HCT116 (cell line): Measurements from ENCODE around the gene PIM1. TPM values are rescaled to one million over a fixed set of nuclear protein-coding genes. Genes with fewer than 3 reads are reported as not detected.

ENCODE experiments used
- ATAC-seq: fragments of 200-7000 bp; cut with Tn5 transposase; 2 replicates; pipeline ENCODE4 v1.9.1; 2020; ENCODE audit warnings: mild to moderate bottlenecking, moderate library complexity
- BruUV-seq: library from RNA; stranded (reverse); fragments of 400-500 nt; replicated peaks from 2 replicates; lab custom pipeline; 2021; lab: Mats Ljungman, UMichigan
- CTCF ChIA-PET: fragments of 300-600 bp; sonication (Branson Sonifier 250); formaldehyde crosslinking; loops from one replicate; lab custom pipeline; 2021; ENCODE audit warnings: antibody characterized with exemption; lab: Charles Lee
- POLR2A ChIA-PET: fragments of 300-600, 350-600 bp; sonication (Branson Sonifier 250); formaldehyde crosslinking; loops from one replicate; lab custom pipeline; 2021; ENCODE audit warnings: antibody characterized with exemption; lab: Charles Lee
- RAD21 ChIA-PET, 2 experiments: fragments of 300-600 bp; sonication (Branson Sonifier 250); formaldehyde crosslinking; loops; one replicate each; lab custom pipeline; 2023; ENCODE audit warnings: low total read pairs in 2 of 2; ENCODE audit not compliant: uncharacterized antibody in 2 of 2, unreplicated experiment in 2 of 2, low non-redundant PET in 1 of 2; lab: Charles Lee
- DNase-seq: peaks from one replicate; pipeline ENCODE4 v3.0.0-alpha.2; 2010; ENCODE audit warnings: low read depth, low spot score
- H2AFZ ChIP-seq: fragments of 200-600 bp; shearing (Covaris generic), sonication (generic); 2 replicates; pipeline ENCODE4 v1.6.1; 2017; ENCODE audit warnings: low read depth, mixed run types, mixed read lengths, antibody characterized with exemption, low read length; ENCODE audit not compliant: poor library complexity, severe bottlenecking
- H3K27ac ChIP-seq: 2 replicates; pipeline ENCODE4 v1.5.1; 2012; ENCODE audit warnings: low read depth, low read length
- H3K27me3 ChIP-seq: fragments of 200-600 bp; sonication (generic); 2 replicates; pipeline ENCODE4 v1.6.1; 2016; ENCODE audit warnings: mixed run types, low read length, mixed read lengths; ENCODE audit not compliant: insufficient read depth
- H3K36me3 ChIP-seq, 2 experiments: fragments of 200-500 bp in 1 of 2; fragments of 200-600 bp in 1 of 2; sonication (Bioruptor generic) in 1 of 2; sonication (generic) in 1 of 2; 2 replicates each; pipeline versions ENCODE4 v1.5.1 to v1.6.1; 2014 to 2016; ENCODE audit warnings: low read length in 2 of 2, inconsistent platforms in 1 of 2, mixed read lengths in 1 of 2, mixed run types in 1 of 2; ENCODE audit not compliant: insufficient read depth in 2 of 2, control insufficient read depth in 1 of 2
- H3K4me1 ChIP-seq, 2 experiments: fragments of 200-600 bp in 1 of 2; sonication (generic) in 1 of 2; 2 replicates each; pipeline versions ENCODE4 v1.5.1 to v1.6.1; 2012 to 2017; ENCODE audit warnings: low read length in 2 of 2, inconsistent platforms in 1 of 2, mild to moderate bottlenecking in 1 of 2, mixed read lengths in 1 of 2, mixed run types in 1 of 2, moderate library complexity in 1 of 2; ENCODE audit not compliant: insufficient read depth in 2 of 2, control insufficient read depth in 1 of 2
- H3K4me2 ChIP-seq: fragments of 200-600 bp; sonication (generic); 2 replicates; pipeline ENCODE4 v1.6.1; 2017; ENCODE audit warnings: mixed run types, low read length, mixed read lengths
- H3K4me3 ChIP-seq, 2 experiments: fragments of 200-600 bp in 1 of 2; sonication (generic) in 1 of 2; replicated peaks in 1 of 2; 2 replicates each; pipeline ENCODE4 v1.5.1; 2011 to 2016; ENCODE audit warnings: low read length in 2 of 2, control low read depth in 1 of 2, low read depth in 1 of 2, mild to moderate bottlenecking in 1 of 2, mixed read lengths in 1 of 2, mixed run types in 1 of 2
- H3K79me2 ChIP-seq: fragments of 200-600 bp; sonication (generic); 2 replicates; pipeline ENCODE4 v1.6.1; 2017; ENCODE audit warnings: mild to moderate bottlenecking, mixed run types, low read length, moderate library complexity, mixed read lengths; ENCODE audit not compliant: insufficient read depth
- H3K9ac ChIP-seq: fragments of 200-600 bp; sonication (generic); 2 replicates; pipeline ENCODE4 v1.6.1; 2016; ENCODE audit warnings: low read length, mixed read lengths
- H3K9me2 ChIP-seq: fragments of 200-600 bp; sonication (generic), shearing (Covaris generic); 2 replicates; pipeline ENCODE4 v1.6.1; 2017; ENCODE audit warnings: mixed run types, mild to moderate bottlenecking, moderate library complexity; ENCODE audit not compliant: insufficient read depth
- H3K9me3 ChIP-seq, 2 experiments: fragments of 200-500 bp in 1 of 2; fragments of 200-600 bp in 1 of 2; sonication (Bioruptor generic) in 1 of 2; sonication (generic) in 1 of 2; 2 replicates each; pipeline ENCODE4 v1.6.1; 2014 to 2017; ENCODE audit warnings: low read length in 2 of 2, mixed read lengths in 2 of 2, inconsistent platforms in 1 of 2, low read depth in 1 of 2, mild to moderate bottlenecking in 1 of 2, mixed run types in 1 of 2, moderate library complexity in 1 of 2; ENCODE audit not compliant: control insufficient read depth in 1 of 2, insufficient read depth in 1 of 2
- H4K20me1 ChIP-seq: fragments of 200-600 bp; sonication (generic), shearing (Covaris generic); 2 replicates; pipeline ENCODE4 v1.6.1; 2017; ENCODE audit warnings: mixed run types, mild to moderate bottlenecking, moderate library complexity; ENCODE audit not compliant: insufficient read depth
- CBX3 ChIP-seq: IDR thresholded peaks from 2 replicates; pipeline ENCODE4 v1.6.1; 2012; ENCODE audit warnings: low read depth
- CEBPB ChIP-seq: IDR thresholded peaks from 2 replicates; pipeline ENCODE4 v1.6.1; 2012; ENCODE audit warnings: low read depth
- EZH2 ChIP-seq: fragments of 200-600 bp; sonication (generic); IDR thresholded peaks from 2 replicates; pipeline ENCODE4 v1.6.1; 2017; ENCODE audit warnings: antibody characterized with exemption, mixed run types
- JUND ChIP-seq: IDR thresholded peaks from 2 replicates; pipeline ENCODE4 v1.6.1; 2012
- YY1 ChIP-seq: IDR thresholded peaks from 2 replicates; pipeline ENCODE4 v1.6.1; 2011; ENCODE audit warnings: low read length, low read depth, moderate library complexity, mild to moderate bottlenecking; ENCODE audit not compliant: insufficient replicate concordance; ENCODE audit errors: extremely low read depth
- ZFX ChIP-seq: fragments of 450-650 bp; IDR thresholded peaks from 2 replicates; pipeline ENCODE4 v1.6.1; 2017
- intact Hi-C: fragments of 100-400 bp; cut with micrococcal nuclease; formaldehyde crosslinking; loops from 2 replicates; pipeline ENCODE4 v1.10.0; 2022
- total RNA-seq: library from RNA; stranded (reverse); gene quantifications from one replicate; pipeline ENCODE4 v1.2.1, GENCODE V29; 2021; ENCODE audit not compliant: unreplicated experiment
- TF ChIP-seq, protein P1 (sequence below): IDR thresholded peaks from 2 replicates; pipeline ENCODE4 v1.6.1; 2011; ENCODE audit warnings: mild to moderate bottlenecking, low read length, moderate library complexity; ENCODE audit not compliant: insufficient replicate concordance; ENCODE audit errors: extremely low read depth

PIM1 gene
- total RNA-seq, 1 experiment from 2014 or later, result 26.2 TPM

DNA sequence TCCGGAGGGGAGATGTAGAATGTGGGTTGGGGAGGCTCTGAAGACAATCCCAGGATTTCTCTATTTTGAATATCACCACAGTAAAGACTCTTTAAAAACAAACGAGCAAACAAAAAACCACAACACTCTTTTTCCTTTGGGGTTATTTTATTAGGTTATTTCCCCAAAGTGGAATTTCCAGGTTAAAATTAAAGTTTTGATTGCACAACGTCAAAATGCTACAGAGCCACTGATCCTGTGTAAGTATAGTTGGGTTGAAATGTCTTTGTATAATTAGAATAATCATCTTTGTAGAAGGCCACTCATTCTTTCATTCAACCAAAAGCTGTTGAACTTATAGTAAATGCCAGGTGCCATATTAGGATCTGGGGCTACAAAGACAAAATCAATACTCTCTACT is 19.6 kb upstream of the PIM1 start:
- no TSS peak for BruUV-seq
- no peak for DNase-seq
- H4K20me1 ChIP-seq, result no peaks in the 10 kb centered on the region
- no peak overlapping the region for H3K9ac ChIP-seq
- no peaks in the 10 kb centered on the region for H3K79me2 ChIP-seq
- TF ChIP-seq CEBPB, result no peak
- TF ChIP-seq YY1, result no peak
- no peak for TF ChIP-seq JUND
- no peak for TF ChIP-seq EZH2
- TF ChIP-seq, protein P1, sequence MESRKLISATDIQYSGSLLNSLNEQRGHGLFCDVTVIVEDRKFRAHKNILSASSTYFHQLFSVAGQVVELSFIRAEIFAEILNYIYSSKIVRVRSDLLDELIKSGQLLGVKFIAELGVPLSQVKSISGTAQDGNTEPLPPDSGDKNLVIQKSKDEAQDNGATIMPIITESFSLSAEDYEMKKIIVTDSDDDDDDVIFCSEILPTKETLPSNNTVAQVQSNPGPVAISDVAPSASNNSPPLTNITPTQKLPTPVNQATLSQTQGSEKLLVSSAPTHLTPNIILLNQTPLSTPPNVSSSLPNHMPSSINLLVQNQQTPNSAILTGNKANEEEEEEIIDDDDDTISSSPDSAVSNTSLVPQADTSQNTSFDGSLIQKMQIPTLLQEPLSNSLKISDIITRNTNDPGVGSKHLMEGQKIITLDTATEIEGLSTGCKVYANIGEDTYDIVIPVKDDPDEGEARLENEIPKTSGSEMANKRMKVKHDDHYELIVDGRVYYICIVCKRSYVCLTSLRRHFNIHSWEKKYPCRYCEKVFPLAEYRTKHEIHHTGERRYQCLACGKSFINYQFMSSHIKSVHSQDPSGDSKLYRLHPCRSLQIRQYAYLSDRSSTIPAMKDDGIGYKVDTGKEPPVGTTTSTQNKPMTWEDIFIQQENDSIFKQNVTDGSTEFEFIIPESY, result no peak
- no peak for TF ChIP-seq ZFX
- TF ChIP-seq CBX3, result no peak
- H3K36me3 ChIP-seq, result no peaks in the 10 kb centered on the region
- peaks cover 0 to 4% of the 10 kb centered on the region in 2 experiments; a peak in 2 of 4 replicates for H3K4me1 ChIP-seq
- intact Hi-C loops, result no loop called here
- no peaks in the 10 kb centered on the region for H3K9me3 ChIP-seq
- no peak overlapping the region for H3K27ac ChIP-seq
- H3K4me2 ChIP-seq, result no peak overlapping the region
- ChIA-PET RAD21 (no interaction called here), CTCF (no interaction called here), POLR2A (no interaction called here)
- no peak overlapping the region for H2AFZ ChIP-seq
- ATAC-seq, result no peak
- no peaks in the 10 kb centered on the region for H3K27me3 ChIP-seq
- no peak overlapping the region for H3K4me3 ChIP-seq
- H3K9me2 ChIP-seq, result no peaks in the 10 kb centered on the region
